B cell (primary cell): ENCODE results near the gene IFT20. TPM values are rescaled to one million over a fixed set of nuclear protein-coding genes. Genes with fewer than 3 reads are reported as not detected.

Source experiments
- ATAC-seq: fragments of 200-7000 bp; cut with Tn5 transposase; one replicate; pipeline ENCODE4 v1.10.0; 2021; ENCODE audit warnings: low read depth, mild to moderate bottlenecking, moderate number of reproducible peaks, moderate library complexity
- CTCF ChIA-PET: fragments of 350-600 bp; sonication (Branson Sonifier 250); formaldehyde crosslinking; loops from one replicate; lab custom pipeline; 2021; ENCODE audit warnings: antibody characterized with exemption, inconsistent platforms; lab: Charles Lee
- POLR2A ChIA-PET: fragments of 350-600 bp; sonication (Branson Sonifier 250); formaldehyde crosslinking; loops from one replicate; lab custom pipeline; 2021; ENCODE audit warnings: antibody characterized with exemption; lab: Charles Lee
- DNase-seq: peaks from one replicate; pipeline ENCODE4 v3.0.0; 2013
- H2AFZ ChIP-seq: 2 replicates; pipeline ENCODE4 v1.6.1; 2012; ENCODE audit warnings: mild to moderate bottlenecking, low read depth, low read length; ENCODE audit not compliant: insufficient read depth, poor library complexity, severe bottlenecking
- H3K27ac ChIP-seq, 2 donors: 1 replicate in 1 of 2; 2 replicates in 1 of 2; pipeline ENCODE4 v1.5.1; 2012 to 2013; ENCODE audit warnings: low read length in 2 of 2, mild to moderate bottlenecking in 2 of 2, moderate library complexity in 1 of 2
- H3K27me3 ChIP-seq, 4 experiments: fragments of 200-600 bp in 1 of 4; sonication (generic) in 1 of 4; replicated peaks in 1 of 4; 1 replicate in 2 of 4; 2 replicates in 2 of 4; pipeline versions ENCODE4 v1.6.1 to v1.7.0; 2013 to 2016; ENCODE audit warnings: low read length in 3 of 4, mild to moderate bottlenecking in 2 of 4, mixed read lengths in 1 of 4, moderate library complexity in 1 of 4; ENCODE audit not compliant: insufficient read depth in 4 of 4, control insufficient read depth in 3 of 4; ENCODE audit errors: control extremely low read depth in 1 of 4
- H3K36me3 ChIP-seq, 2 experiments: replicated peaks in 1 of 2; 1 replicate in 1 of 2; 2 replicates in 1 of 2; pipeline versions ENCODE4 v1.6.1 to v1.7.1; 2013; ENCODE audit warnings: low read length in 1 of 2; ENCODE audit not compliant: insufficient read depth in 2 of 2, control insufficient read depth in 1 of 2; ENCODE audit errors: control extremely low read depth in 1 of 2, extremely low read depth in 1 of 2
- H3K4me1 ChIP-seq, 2 donors: fragments of 200-600 bp in 1 of 2; sonication (generic) in 1 of 2; 1 replicate in 1 of 2; 2 replicates in 1 of 2; pipeline versions ENCODE4 v1.5.1 to v1.6.1; 2013 to 2017; ENCODE audit warnings: low read length in 2 of 2; ENCODE audit not compliant: control insufficient read depth in 2 of 2, insufficient read depth in 2 of 2
- H3K4me2 ChIP-seq: replicated peaks from 2 replicates; pipeline ENCODE3; 2012; ENCODE audit warnings: mild to moderate bottlenecking, low read depth, low read length; ENCODE audit not compliant: poor library complexity, severe bottlenecking
- H3K4me3 ChIP-seq, 5 experiments: fragments of 200-600 bp in 1 of 5; sonication (generic) in 1 of 5; 1 replicate in 3 of 5; 2 replicates in 2 of 5; pipeline versions ENCODE4 v1.5.1 to v1.7.0; 2011 to 2016; ENCODE audit warnings: low read length in 4 of 5, mild to moderate bottlenecking in 4 of 5, low read depth in 2 of 5, control low read depth in 1 of 5, moderate library complexity in 1 of 5; ENCODE audit not compliant: insufficient read depth in 1 of 5; ENCODE audit errors: control extremely low read depth in 1 of 5, extremely low read depth in 1 of 5
- H3K79me2 ChIP-seq: fragments of 200-600 bp; sonication (generic); one replicate; pipeline ENCODE4 v1.6.0; 2016; ENCODE audit warnings: low read length; ENCODE audit not compliant: control insufficient read depth, insufficient read depth
- H3K9ac ChIP-seq: fragments of 200-600 bp; sonication (generic); 2 replicates; pipeline ENCODE4 v1.6.1; 2017; ENCODE audit warnings: mild to moderate bottlenecking, low read length, moderate library complexity
- H3K9me3 ChIP-seq, 3 donors: one replicate each; pipeline versions ENCODE4 v1.6.1 to v1.7.1; 2013; ENCODE audit warnings: low read length in 2 of 3; ENCODE audit not compliant: control insufficient read depth in 2 of 3, insufficient read depth in 1 of 3; ENCODE audit errors: control extremely low read depth in 1 of 3
- H4K20me1 ChIP-seq: 2 replicates; pipeline ENCODE4 v1.6.0; 2012; ENCODE audit warnings: mild to moderate bottlenecking, low read length; ENCODE audit not compliant: insufficient read depth, control insufficient read depth, poor library complexity, severe bottlenecking
- H3K27ac Mint-ChIP-seq: one replicate; pipeline ENCODE4 v1.8.0; 2021; ENCODE audit warnings: mixed read lengths
- H3K27me3 Mint-ChIP-seq: one replicate; pipeline ENCODE4 v1.8.0; 2021; ENCODE audit warnings: mixed read lengths
- H3K4me1 Mint-ChIP-seq: one replicate; pipeline ENCODE4 v1.8.0; 2021; ENCODE audit warnings: mixed read lengths
- H3K4me3 Mint-ChIP-seq: one replicate; pipeline ENCODE4 v1.8.0; 2021; ENCODE audit warnings: mixed read lengths
- H3K9me3 Mint-ChIP-seq: one replicate; pipeline ENCODE4 v1.8.0; 2022; ENCODE audit warnings: mixed read lengths; ENCODE audit not compliant: insufficient read depth
- EZH2 ChIP-seq: IDR thresholded peaks from 2 replicates; pipeline ENCODE4 v1.6.1; 2012; ENCODE audit warnings: borderline replicate concordance, low read depth, mild to moderate bottlenecking, moderate library complexity, low read length; ENCODE audit not compliant: insufficient read depth, poor library complexity, severe bottlenecking
- WGBS: methylation state at CpG from one replicate; pipeline ENCODE4 v1.1.5; 2013; ENCODE audit warnings: missing lambda C conversion rate; ENCODE audit not compliant: insufficient coverage; 5-methylcytosine and 5-hydroxymethylcytosine counted together
- intact Hi-C: fragments of 100-400 bp; cut with micrococcal nuclease; formaldehyde crosslinking; loops from one replicate; pipeline ENCODE4 v1.10.0; 2022
- polyA plus RNA-seq: library from polyadenylated mRNA; depleted of rRNA; stranded (reverse); fragments of >200 nt; gene quantifications from 2 replicates; pipeline ENCODE4 v1.2.3, GENCODE V29; 2012
- total RNA-seq, 2 donors: library from RNA; stranded (reverse); fragments of 120-200 nt in 1 of 2; gene quantifications; 1 replicate in 1 of 2; 2 replicates in 1 of 2; pipeline versions ENCODE4 v1.2.3 to v1.2.4, GENCODE V29; 2013 to 2022
- TF ChIP-seq, protein P1 (sequence below): fragments of 200-600 bp; IDR thresholded peaks from one replicate; pipeline ENCODE4 v1.8.0; 2022; ENCODE audit warnings: antibody characterized with exemption, mild to moderate bottlenecking

The IFT20 gene
- total and polyA plus RNA-seq, 2 donors (not counting 1 experiment from before 2014, with no cell fraction given) = 35.9 to 52.6 TPM

DNA sequence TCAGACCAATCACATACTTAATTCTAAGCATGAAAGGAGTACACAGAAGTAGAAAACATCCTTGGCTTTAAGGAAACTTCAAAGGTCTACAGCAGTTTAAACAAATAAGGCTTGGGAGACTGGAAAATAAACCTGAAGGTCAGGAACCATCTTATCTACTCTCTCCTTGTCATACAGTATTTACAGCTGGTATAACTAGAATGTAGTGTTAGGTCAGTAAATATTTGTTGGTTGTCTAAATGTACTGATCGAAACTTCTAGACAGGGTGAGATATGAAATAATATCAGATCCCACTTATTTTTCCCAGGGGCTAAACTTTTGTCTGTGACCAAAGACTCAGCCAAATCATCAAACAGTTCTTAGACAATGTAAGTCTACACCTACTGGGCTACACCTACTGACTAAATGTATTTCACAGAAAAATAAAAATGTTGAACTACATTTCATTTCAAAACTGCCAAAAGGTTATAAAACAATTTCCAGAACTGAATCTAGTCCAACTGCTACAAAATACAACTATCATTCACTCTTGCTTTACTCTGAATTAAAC, 43.4 kb downstream of the IFT20 start:
- ATAC-seq = no peak
- Histone ChIP-seq H3K4me3 (no peak overlapping the region), H3K4me2 (no peak overlapping the region), H4K20me1 (no peaks in the 10 kb centered on the region), H3K27me3 (peaks cover 0 to 3% (median 0%) of the 10 kb centered on the region in 4 experiments), H3K9ac (no peak overlapping the region), H3K27ac (no peak overlapping the region), H3K4me1 (peaks cover 16 to 19% of the 10 kb centered on the region in 2 donors), H3K79me2 (no peaks in the 10 kb centered on the region), H3K9me3 (peaks cover 0 to 4% (median 0%) of the 10 kb centered on the region in 3 donors), H3K36me3 (no peaks in the 10 kb centered on the region), H2AFZ (no peak overlapping the region)
- ChIA-PET POLR2A (no interaction called here), CTCF (no interaction called here)
- Mint-ChIP-seq H3K27ac (no peak overlapping the region), H3K27me3 (peaks cover 4% of the 10 kb centered on the region), H3K4me3 (no peak overlapping the region), H3K4me1 (peaks cover 23% of the 10 kb centered on the region), H3K9me3 (no peaks in the 10 kb centered on the region)
- TF ChIP-seq, protein P1, sequence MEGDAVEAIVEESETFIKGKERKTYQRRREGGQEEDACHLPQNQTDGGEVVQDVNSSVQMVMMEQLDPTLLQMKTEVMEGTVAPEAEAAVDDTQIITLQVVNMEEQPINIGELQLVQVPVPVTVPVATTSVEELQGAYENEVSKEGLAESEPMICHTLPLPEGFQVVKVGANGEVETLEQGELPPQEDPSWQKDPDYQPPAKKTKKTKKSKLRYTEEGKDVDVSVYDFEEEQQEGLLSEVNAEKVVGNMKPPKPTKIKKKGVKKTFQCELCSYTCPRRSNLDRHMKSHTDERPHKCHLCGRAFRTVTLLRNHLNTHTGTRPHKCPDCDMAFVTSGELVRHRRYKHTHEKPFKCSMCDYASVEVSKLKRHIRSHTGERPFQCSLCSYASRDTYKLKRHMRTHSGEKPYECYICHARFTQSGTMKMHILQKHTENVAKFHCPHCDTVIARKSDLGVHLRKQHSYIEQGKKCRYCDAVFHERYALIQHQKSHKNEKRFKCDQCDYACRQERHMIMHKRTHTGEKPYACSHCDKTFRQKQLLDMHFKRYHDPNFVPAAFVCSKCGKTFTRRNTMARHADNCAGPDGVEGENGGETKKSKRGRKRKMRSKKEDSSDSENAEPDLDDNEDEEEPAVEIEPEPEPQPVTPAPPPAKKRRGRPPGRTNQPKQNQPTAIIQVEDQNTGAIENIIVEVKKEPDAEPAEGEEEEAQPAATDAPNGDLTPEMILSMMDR = no peak
- no peak for TF ChIP-seq EZH2
- DNase-seq = no peak
- WGBS = no CpG with 5 or more reads among the region's 1 CpG
- intact Hi-C loops = no loop called here

DNA sequence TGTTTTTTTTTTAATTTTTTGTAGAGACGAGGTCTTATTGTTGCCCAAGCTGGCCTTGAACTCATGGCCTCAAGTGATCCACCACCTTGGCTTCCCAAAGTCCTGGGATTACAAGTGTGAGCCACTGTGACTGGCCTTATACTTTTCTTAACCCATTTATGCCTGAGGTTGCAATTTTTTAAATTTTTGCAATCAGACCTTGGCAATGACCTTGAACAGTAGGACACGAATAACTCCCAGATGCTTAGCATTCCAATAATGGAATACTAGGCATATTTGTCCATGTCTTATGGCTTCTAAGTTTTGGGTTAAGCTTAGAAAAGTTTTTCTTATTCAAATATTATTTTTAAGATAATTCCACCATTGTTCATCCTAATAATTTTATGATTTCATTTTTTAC, 44.6 kb downstream of the IFT20 start:
- Mint-ChIP-seq H3K4me1 (peaks cover 22% of the 10 kb centered on the region), H3K27ac (no peak overlapping the region), H3K9me3 (no peaks in the 10 kb centered on the region), H3K4me3 (no peak overlapping the region), H3K27me3 (peaks cover 5% of the 10 kb centered on the region)
- ATAC-seq (no peak), DNase-seq (no peak)
- WGBS = 88% methylated on average over 1 of the region's 2 CpGs
- Histone ChIP-seq H2AFZ (no peak overlapping the region), H3K4me1 (peaks cover 16 to 19% of the 10 kb centered on the region in 2 donors), H3K36me3 (no peaks in the 10 kb centered on the region), H3K27me3 (peaks cover 0 to 4% (median 2%) of the 10 kb centered on the region in 4 experiments), H3K79me2 (no peaks in the 10 kb centered on the region), H3K9me3 (peaks cover 0 to 4% (median 0%) of the 10 kb centered on the region in 3 donors), H3K27ac (no peak overlapping the region), H3K4me3 (no peak overlapping the region), H3K9ac (no peak overlapping the region), H4K20me1 (no peaks in the 10 kb centered on the region), H3K4me2 (no peak overlapping the region)
- intact Hi-C loops = no loop called here
- ChIA-PET POLR2A (no interaction called here), CTCF (no interaction called here)
- no peak for TF ChIP-seq EZH2
- TF ChIP-seq, protein P1 = no peak
